GM21423 (cell line): ENCODE data around the gene IFT27.

ENCODE experiments used
- ATAC-seq: cut with Tn5 transposase; IDR thresholded peaks from one replicate; pipeline ENCODE4 v1.9.1; 2021; ENCODE audit warnings: mild to moderate bottlenecking, moderate library complexity; ENCODE audit not compliant: unreplicated experiment

Gene IFT27

GRCh38 chr22:36727927-36728488 is 47.9 kb downstream of the IFT27 start:
- no peak for ATAC-seq

DNA sequence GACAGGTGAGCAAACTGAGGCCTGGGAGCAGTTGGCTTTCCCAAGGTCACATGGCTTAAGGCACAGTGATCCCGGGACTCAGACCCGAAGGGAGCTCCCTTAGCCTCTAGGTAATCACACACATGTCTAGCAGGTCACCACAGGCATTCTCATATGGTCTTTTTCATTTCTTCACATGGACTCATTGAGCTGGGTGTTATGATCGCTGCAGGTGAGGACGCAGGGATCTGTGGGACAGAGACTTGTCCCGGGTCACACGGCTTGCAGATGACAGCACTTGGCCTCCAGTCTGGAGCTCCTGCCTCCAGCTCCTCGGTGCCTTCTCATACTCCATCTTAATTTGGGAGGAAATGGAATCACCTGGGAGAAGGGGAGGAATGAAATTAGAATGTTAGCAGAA is 48.8 kb downstream of the IFT27 start:
- ATAC-seq, result no peak

DNA sequence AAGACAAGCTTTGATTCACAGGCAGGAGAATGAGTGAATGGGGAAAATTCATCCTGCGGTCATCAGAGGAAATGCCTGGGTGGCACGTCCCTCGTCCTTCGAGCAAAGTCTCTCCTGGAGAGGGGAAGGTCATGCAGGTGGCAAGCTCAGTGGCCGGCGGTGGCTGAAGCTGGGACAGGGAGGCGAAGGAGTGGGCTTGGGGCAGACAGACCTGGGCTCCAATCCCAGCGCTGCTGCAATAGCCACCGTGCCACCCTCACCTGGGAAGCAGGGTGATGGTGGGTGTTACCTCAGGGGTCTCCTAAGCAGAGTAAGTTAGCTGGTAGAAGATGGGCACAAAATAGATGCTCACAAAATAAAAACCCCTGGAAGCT is 49.9 kb downstream of the IFT27 start:
- no peak for ATAC-seq

DNA sequence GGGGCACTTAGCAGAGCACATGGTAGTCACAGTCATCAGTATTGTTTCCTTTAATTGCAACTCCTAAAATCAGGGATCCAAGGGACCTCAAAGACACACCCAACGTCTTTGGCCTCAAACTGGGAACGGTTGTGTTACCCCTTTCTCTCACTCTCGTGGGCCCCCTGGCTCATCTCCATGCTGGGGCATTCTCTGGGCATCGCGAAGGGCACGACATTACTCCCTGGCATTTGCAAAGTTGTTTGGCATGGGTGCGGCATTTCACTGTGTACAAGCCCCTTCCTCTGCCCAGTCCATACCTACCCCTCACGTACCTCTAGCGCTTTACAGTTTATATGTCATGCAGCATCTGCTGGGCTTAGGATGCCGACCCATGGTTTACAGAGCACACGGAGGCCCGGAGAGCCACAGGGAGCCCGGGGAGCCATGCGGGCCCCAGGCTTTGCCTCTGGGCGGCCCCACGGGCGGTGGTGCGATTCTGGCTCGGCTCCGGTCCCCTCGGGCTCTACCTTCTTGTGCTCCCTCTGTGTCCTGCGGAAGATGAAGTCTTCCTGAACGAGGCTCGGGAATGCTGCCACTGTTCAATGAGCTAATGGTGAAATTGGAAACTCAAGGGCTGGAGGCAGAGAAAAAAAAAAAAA is 50.4 kb downstream of the IFT27 start:
- no peak for ATAC-seq

GRCh38 chr22:36724836-36725235 is 51.1 kb downstream of the IFT27 start:
- no peak for ATAC-seq

GRCh38 chr22:36722055-36722454 is 53.9 kb downstream of the IFT27 start:
- ATAC-seq, result no peak

GRCh38 chr22:36715647-36716046 is 60.3 kb downstream of the IFT27 start:
- ATAC-seq, result no peak

DNA sequence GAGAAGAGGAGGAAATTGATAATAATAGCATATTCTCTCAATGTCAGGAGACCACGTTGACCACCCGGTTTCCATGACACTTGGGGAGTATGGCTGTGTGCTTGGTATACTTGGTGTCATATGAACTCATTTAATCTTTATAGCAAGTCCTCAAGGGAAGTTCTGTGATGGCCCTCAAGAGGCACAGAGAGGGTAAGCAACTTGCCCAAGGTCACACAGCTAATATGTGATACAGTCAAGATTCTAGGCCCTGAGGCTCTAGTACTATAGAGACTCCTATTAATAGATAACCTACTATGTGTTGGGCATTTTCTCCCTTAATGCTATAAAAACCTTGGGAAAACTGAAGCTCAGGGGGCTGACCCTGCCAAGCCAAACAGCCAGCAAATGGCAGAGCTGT is 61.8 kb downstream of the IFT27 start:
- ATAC-seq, result no peak

GRCh38 chr22:36713436-36713835 is 62.5 kb downstream of the IFT27 start:
- ATAC-seq, result no peak
